Choroid plexus epithelial cell (primary cell): Measurements from ENCODE around the gene PDF.
A peak's percentile ranks its signal among the peaks of the same experiment; 100 is the strongest.

Experiments used
- DNase-seq: peaks from one replicate; pipeline ENCODE4 v3.0.0-alpha.2; 2010; ENCODE audit warnings: low read depth
- H3K4me3 ChIP-seq: 2 replicates; pipeline ENCODE4 v1.5.1; 2011; ENCODE audit warnings: low read depth, mild to moderate bottlenecking, control low read depth, low read length, moderate library complexity
- TF ChIP-seq, protein P1 (sequence below): conservative IDR thresholded peaks from 2 replicates; pipeline ENCODE4 v1.5.1; 2011; ENCODE audit warnings: low read depth, mild to moderate bottlenecking, control low read depth, inconsistent platforms, low read length, moderate library complexity

PDF gene

DNA sequence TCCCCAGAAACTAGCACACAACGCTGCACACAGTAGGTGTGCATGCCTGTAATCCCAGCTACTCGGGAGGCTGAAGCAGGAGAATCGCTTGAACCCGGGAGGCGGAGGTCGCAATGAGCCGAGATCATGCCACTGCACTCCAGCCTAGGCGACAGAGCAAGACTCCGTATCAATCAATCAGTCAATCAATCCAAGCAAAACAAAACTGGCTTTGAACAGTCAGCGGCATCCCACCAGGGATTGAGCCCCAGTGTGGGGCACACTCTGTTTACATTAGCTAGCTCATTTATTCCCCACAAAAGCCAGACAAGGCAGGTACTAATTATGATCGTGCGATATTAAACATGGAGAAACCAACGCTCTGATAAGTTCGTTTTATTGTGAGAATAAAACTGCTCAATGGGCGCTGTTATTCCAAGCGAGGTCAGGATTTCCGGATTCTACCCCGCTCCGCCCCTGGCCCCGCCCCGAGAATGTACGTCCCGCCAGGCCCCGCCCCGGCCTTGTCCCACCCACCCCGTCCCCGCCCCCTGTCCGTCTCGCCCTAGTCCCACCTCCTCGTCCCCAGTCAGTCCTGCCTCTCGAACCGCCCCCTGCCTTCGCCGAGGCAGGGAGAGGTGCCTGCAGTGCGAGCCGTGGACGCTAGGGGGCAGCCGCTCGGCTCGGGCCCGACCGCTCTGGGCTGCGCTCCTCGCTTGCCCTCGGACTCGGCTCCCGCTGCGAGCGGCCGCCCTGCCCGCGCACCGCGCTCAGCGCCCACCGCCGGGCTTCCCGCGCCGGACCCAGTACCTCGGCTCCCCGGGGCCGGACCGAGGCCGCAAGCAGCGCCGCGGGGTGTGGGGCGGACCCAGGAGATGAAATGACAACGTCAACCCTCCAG, 19.5 kb downstream of the PDF start, which contains the start of gene VPS4A:
Gene VPS4A (plus strand): TSS at position 698 of the 880 bp plus-strand sequence. CDS start 162 bp downstream, at position 860.
- TF ChIP-seq, protein P1, sequence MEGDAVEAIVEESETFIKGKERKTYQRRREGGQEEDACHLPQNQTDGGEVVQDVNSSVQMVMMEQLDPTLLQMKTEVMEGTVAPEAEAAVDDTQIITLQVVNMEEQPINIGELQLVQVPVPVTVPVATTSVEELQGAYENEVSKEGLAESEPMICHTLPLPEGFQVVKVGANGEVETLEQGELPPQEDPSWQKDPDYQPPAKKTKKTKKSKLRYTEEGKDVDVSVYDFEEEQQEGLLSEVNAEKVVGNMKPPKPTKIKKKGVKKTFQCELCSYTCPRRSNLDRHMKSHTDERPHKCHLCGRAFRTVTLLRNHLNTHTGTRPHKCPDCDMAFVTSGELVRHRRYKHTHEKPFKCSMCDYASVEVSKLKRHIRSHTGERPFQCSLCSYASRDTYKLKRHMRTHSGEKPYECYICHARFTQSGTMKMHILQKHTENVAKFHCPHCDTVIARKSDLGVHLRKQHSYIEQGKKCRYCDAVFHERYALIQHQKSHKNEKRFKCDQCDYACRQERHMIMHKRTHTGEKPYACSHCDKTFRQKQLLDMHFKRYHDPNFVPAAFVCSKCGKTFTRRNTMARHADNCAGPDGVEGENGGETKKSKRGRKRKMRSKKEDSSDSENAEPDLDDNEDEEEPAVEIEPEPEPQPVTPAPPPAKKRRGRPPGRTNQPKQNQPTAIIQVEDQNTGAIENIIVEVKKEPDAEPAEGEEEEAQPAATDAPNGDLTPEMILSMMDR: peak; percentile 75
- DNase-seq: peak; percentile 99
- H3K4me3 ChIP-seq: peak within 1 kb of the TSS; percentile 83

DNA sequence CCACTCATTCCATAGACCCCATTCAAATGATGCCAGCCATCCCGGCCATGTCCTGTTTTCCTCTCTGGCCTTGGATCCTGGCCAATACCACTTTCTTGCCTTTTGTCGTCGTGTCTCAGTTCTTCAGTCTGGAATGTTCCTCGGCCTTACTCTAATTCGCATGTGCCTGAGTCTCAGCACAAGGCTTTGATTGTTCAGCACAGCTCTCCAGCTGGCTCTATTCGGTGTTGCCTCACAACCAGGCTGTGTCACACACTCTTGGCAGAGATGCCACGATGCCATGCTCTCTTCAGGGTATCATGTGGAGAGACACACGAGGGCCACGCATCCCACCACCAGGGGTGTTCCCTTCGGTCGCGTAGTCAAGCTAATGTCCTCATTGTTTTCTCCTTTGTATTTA, 21.1 kb downstream of the PDF start:
- no peak overlapping the region for H3K4me3 ChIP-seq
- no peak for DNase-seq
- TF ChIP-seq, protein P1: no peak

DNA sequence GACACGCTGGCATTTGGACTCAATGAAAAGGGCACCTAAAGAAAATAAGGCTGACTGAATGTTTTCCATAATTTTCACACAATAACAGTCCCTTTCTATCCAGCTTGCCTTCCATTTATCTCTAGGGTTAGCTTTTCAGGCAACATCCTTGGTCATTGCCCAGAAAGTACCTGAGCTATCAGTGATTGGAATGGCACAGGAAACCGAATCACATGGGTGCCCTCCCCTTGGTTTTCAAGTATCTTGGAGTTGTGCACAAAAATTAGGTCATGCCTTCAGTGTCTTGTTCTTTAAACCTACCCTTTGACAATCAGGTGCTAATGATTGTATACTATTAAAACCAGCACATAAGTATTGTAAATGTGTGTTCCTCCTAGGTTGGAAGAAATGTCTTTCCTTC, 22.5 kb downstream of the PDF start:
- TF ChIP-seq, protein P1: no peak
- H3K4me3 ChIP-seq: no peak overlapping the region
- no peak for DNase-seq

DNA sequence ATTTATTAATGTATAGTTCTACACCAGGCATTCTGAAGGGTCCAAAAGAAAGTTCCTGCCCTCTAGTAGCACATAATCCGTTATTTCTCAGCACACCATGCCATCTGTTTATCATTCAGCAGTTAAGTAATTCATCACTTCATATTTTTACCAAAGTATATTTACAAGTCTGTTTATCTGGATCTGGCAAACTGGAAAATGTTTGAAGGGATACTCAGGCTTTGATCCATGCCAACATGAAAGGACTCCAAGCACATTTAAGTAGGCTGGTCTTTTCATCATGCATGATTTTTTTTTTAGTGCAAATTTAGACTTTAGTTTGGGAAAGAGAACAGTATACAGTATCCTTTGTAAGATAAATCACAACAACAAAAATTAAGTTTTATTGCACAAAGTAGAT, 23.3 kb downstream of the PDF start:
- TF ChIP-seq, protein P1: no peak
- no peak for DNase-seq
- no peak overlapping the region for H3K4me3 ChIP-seq

DNA sequence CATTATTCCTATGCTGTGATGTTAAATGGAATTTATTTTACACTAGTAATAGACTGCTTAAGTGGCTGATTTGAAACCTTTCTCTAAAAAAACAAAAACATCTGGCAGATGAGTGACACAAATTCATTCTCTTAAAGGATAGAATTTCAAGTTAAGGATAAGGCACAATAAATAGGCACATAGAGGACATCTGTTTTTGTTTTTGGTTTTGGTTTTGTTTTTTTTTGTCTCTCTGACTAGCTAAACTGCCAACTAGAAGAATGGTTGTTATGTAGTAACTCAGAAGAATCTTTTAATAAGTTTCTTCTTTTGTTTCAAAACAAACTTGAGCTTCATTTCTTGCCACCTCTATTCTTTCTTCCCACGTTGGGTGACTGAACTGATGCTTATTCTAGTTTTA, 24.4 kb downstream of the PDF start:
- no peak overlapping the region for H3K4me3 ChIP-seq
- TF ChIP-seq, protein P1: no peak
- DNase-seq: no peak

DNA sequence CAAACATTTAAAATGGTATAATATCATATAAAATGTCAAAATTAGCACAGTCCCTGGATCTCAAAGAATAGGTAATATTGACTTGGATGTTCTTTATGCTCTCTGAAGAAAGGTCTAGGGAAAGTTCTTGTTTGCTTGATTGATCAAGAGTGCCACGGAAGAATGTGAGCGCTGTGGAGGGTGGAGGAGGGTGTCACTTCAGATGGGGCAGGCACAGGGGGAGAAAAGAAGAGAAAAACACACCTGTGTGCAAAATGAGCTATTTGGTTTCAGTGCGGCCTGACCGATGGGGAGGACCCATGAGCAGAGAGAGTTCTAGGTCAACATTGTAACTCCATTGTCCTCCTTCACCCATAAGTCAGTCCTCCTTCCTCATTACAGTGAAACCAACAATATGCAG, 28.1 kb downstream of the PDF start:
- H3K4me3 ChIP-seq: no peak overlapping the region
- TF ChIP-seq, protein P1: no peak
- no peak for DNase-seq

DNA sequence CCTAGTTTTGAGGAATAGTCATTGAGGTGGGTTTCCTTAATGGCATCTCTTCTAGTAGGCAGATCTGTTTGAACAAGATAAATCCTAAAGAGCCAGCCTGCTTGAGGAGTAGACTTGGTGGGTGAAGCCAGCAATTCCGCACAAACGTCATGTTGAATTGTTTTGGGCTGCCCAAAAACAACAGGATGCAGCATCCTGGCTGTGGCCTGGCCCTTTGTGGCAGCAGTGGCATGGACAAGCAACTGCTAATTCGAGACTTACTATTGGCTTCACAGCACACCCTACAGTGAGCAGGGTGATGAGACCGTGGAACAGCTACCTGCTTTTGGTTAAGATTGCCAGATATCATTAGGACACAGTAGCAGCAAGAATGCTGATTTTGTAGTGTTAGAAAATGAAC, 28.5 kb downstream of the PDF start:
- TF ChIP-seq, protein P1: no peak
- no peak for DNase-seq
- H3K4me3 ChIP-seq: no peak overlapping the region
